ENCODE data around the gene PIK3C2B.

DNA sequence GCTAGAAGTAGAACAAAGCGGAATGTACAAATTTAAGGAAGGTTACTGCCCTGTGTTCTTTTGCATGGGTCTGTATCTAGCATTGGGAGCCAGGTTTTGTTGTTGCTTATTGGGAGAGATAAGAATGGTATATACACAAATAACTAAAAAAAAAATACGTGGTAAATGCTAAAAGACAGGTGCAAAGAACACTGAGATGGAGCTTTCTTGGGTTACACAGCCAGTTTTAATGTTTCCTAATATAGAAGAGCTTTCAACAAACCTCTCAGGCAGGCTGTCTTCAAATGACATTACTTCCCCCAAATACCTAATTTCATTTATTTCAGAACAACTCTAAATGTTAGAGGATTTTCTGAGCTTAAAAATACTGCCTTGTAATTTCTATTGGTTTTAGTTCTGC lies 20.2 kb upstream of the PIK3C2B start:
- no peak for TF ChIP-seq CTCF (IDR thresholded peaks at IDR 0.05)
- no peak for TF ChIP-seq POLR2A (IDR thresholded peaks at IDR 0.05)
- no peak for TF ChIP-seq POLR2AphosphoS5 (IDR thresholded peaks at IDR 0.05)
- no peak for TF ChIP-seq EP300 (IDR thresholded peaks at IDR 0.05)

Data from gastroesophageal sphincter (tissue), 3 donors.